ENCODE data around the gene SLIT3. TPM values are rescaled to one million over a fixed set of nuclear protein-coding genes. Genes with fewer than 3 reads are reported as not detected.

Gene SLIT3
- total RNA-seq, 1 experiment from 2014 or later = under 0.01 TPM

- no peak for DNase-seq (ENCODE audit: low read depth)
Observed at GRCh38 chr5:169083394-169084018, 217.4 kb downstream of the SLIT3 start.

GRCh38 chr5:169081000-169081724 is 219.8 kb downstream of the SLIT3 start:
- no peak for DNase-seq (ENCODE audit: low read depth)

GRCh38 chr5:169080448-169080911 is 220.5 kb downstream of the SLIT3 start:
- no peak for DNase-seq (ENCODE audit: low read depth)

- DNase-seq (ENCODE audit: low read depth) = no peak
Observed at GRCh38 chr5:169079697-169080096, 221.2 kb downstream of the SLIT3 start.

GRCh38 chr5:169074839-169075238 is 226.1 kb downstream of the SLIT3 start:
- no peak for DNase-seq (ENCODE audit: low read depth)

- DNase-seq (ENCODE audit: low read depth) = no peak
Observed at GRCh38 chr5:169072233-169072632, 228.7 kb downstream of the SLIT3 start.

- DNase-seq (ENCODE audit: low read depth) = no peak
Observed at GRCh38 chr5:169070413-169070812, 230.5 kb downstream of the SLIT3 start.

- no peak for DNase-seq (ENCODE audit: low read depth)
Observed at GRCh38 chr5:169067751-169068173, 233.2 kb downstream of the SLIT3 start.

- no peak for DNase-seq (ENCODE audit: low read depth)
Observed at GRCh38 chr5:169065400-169065799, 235.5 kb downstream of the SLIT3 start.

GRCh38 chr5:169064093-169064492 is 236.8 kb downstream of the SLIT3 start:
- no peak for DNase-seq (ENCODE audit: low read depth)

GRCh38 chr5:169063316-169063953 is 237.5 kb downstream of the SLIT3 start:
- no peak for DNase-seq (ENCODE audit: low read depth)

- no peak for DNase-seq (ENCODE audit: low read depth)
Observed at GRCh38 chr5:169062690-169063089, 238.2 kb downstream of the SLIT3 start.

- DNase-seq (ENCODE audit: low read depth) = no peak
Observed at GRCh38 chr5:169054506-169054905, 246.4 kb downstream of the SLIT3 start.

GRCh38 chr5:169052207-169052606 is 248.7 kb downstream of the SLIT3 start:
- no peak for DNase-seq (ENCODE audit: low read depth)

- no peak for DNase-seq (ENCODE audit: low read depth)
Observed at GRCh38 chr5:169051351-169051750, 249.6 kb downstream of the SLIT3 start.

GRCh38 chr5:169050636-169051035 is 250.3 kb downstream of the SLIT3 start:
- DNase-seq (ENCODE audit: low read depth) = no peak

- no peak for DNase-seq (ENCODE audit: low read depth)
Observed at GRCh38 chr5:169050146-169050571, 250.8 kb downstream of the SLIT3 start.

GRCh38 chr5:169049712-169050111 is 251.2 kb downstream of the SLIT3 start:
- DNase-seq (ENCODE audit: low read depth) = no peak

- DNase-seq (ENCODE audit: low read depth) = no peak
Observed at GRCh38 chr5:169048181-169049125, 252.5 kb downstream of the SLIT3 start.

GRCh38 chr5:169044962-169045361 is 256.0 kb downstream of the SLIT3 start:
- no peak for DNase-seq (ENCODE audit: low read depth)

GRCh38 chr5:169041180-169041579 is 259.8 kb downstream of the SLIT3 start:
- no peak for DNase-seq (ENCODE audit: low read depth)

Data from LHCN-M2 (cell line).